AG04449 (cell line): ENCODE measurements around the gene TMPRSS13.

Source experiments
- CTCF ChIA-PET: fragments of 350-600 bp; formaldehyde crosslinking; extraction: SDS; loops from one replicate; lab custom pipeline; 2021; ENCODE audit warnings: antibody characterized with exemption; lab: Yijun Ruan, JAX
- POLR2A ChIA-PET: fragments of 400-600, 350-600 bp; formaldehyde crosslinking; extraction: SDS; loops from one replicate; lab custom pipeline; 2020; ENCODE audit warnings: antibody characterized with exemption, inconsistent platforms; lab: Yijun Ruan, JAX
- DNase-seq: peaks from one replicate; pipeline ENCODE4 v3.0.0-alpha.2; 2010; ENCODE audit warnings: low read depth, low spot score
- H3K4me3 ChIP-seq: 2 replicates; pipeline ENCODE4 v1.5.1; 2011; ENCODE audit warnings: low read depth, mild to moderate bottlenecking, control low read depth, low read length
- CTCF ChIP-seq: IDR thresholded peaks from one replicate; pipeline ENCODE4 v1.5.1; 2011; ENCODE audit warnings: mild to moderate bottlenecking, moderate library complexity, low read length, control low read depth, inconsistent platforms; ENCODE audit not compliant: insufficient read depth; ENCODE audit errors: missing control alignments

Gene TMPRSS13

GRCh38 chr11:117940736-117941135 lies 11.5 kb upstream of the TMPRSS13 start:
- no peak for TF ChIP-seq CTCF
- DNase-seq: no peak
- no peak overlapping the region for H3K4me3 ChIP-seq
- ChIA-PET POLR2A (no interaction called here), CTCF (interaction anchor here (1.0 kb wide), 1 partner anchor 9 kb away, joined by 3 read pairs; no protein-coding TSS in a partner anchor)

- TF ChIP-seq CTCF: no peak
- POLR2A ChIA-PET: no interaction called here
- CTCF ChIA-PET: interaction anchor here (2.4 to 3.7 kb wide), 2 partner anchors 10 to 93 kb away, joined by 8 to 34 read pairs; no protein-coding TSS in a partner anchor
- no peak for DNase-seq
- no peak overlapping the region for H3K4me3 ChIP-seq
These were observed 7.8 kb upstream of the TMPRSS13 start for GRCh38 chr11:117936973-117937372.

GRCh38 chr11:117934526-117935307 lies 5.5 kb upstream of the TMPRSS13 start:
- TF ChIP-seq CTCF: no peak
- ChIA-PET CTCF (interaction anchor here (1.4 to 3.7 kb wide), 3 partner anchors 12 to 93 kb away, joined by 4 to 34 read pairs (median 8); no protein-coding TSS in a partner anchor), POLR2A (no interaction called here)
- H3K4me3 ChIP-seq: no peak overlapping the region
- no peak for DNase-seq

- no peak for DNase-seq
- POLR2A ChIA-PET: no interaction called here
- CTCF ChIA-PET: no interaction called here
- H3K4me3 ChIP-seq: no peak overlapping the region
- no peak for TF ChIP-seq CTCF
These were observed 4.7 kb upstream of the TMPRSS13 start for GRCh38 chr11:117933930-117934329.

GRCh38 chr11:117933475-117933874 lies 4.3 kb upstream of the TMPRSS13 start:
- POLR2A ChIA-PET: no interaction called here
- TF ChIP-seq CTCF: no peak
- H3K4me3 ChIP-seq: no peak overlapping the region
- DNase-seq: no peak
- CTCF ChIA-PET: no interaction called here

- no peak for DNase-seq
- ChIA-PET CTCF (no interaction called here), POLR2A (no interaction called here)
- TF ChIP-seq CTCF: no peak
- H3K4me3 ChIP-seq: no peak overlapping the region
These were observed 3.7 kb upstream of the TMPRSS13 start for GRCh38 chr11:117932947-117933346.
